H1 (cell line): Measurements from ENCODE around the gene POGZ. TPM values are rescaled to one million over a fixed set of nuclear protein-coding genes. Genes with fewer than 3 reads are reported as not detected.

Experiments used
- EZH2 ChIP-seq: fragments of 200-600 bp; sonication (generic); IDR thresholded peaks from 2 replicates; pipeline ENCODE4 v1.7.1; 2012; ENCODE audit warnings: low read depth, mild to moderate bottlenecking, moderate library complexity, low read length, inconsistent platforms; ENCODE audit not compliant: severe bottlenecking
- KDM5A ChIP-seq: fragments of 200-600 bp; IDR thresholded peaks from 2 replicates; pipeline ENCODE4 v1.7.1; 2012; ENCODE audit warnings: mild to moderate bottlenecking, low read length, inconsistent platforms, mixed read lengths
- PHF8 ChIP-seq: fragments of 200-600 bp; sonication (generic); conservative IDR thresholded peaks from 2 replicates; pipeline ENCODE4 v1.7.1; 2012; ENCODE audit warnings: low read depth, mild to moderate bottlenecking, inconsistent platforms, low read length, moderate library complexity
- TAF1 ChIP-seq: IDR thresholded peaks from 2 replicates; pipeline ENCODE4 v1.6.1; 2011; ENCODE audit warnings: mild to moderate bottlenecking, low read depth, low read length
- ZNF274 ChIP-seq: IDR thresholded peaks from 2 replicates; pipeline ENCODE4 v1.7.0; 2012; ENCODE audit warnings: low read length, borderline replicate concordance; ENCODE audit errors: extremely low read depth
- polyA plus RNA-seq, 7 experiments: library from polyadenylated mRNA; depleted of rRNA in 3 of 7; stranded (reverse) in 5 of 7; unstranded in 2 of 7; fragments of >200 nt in 5 of 7; fragments of 200-250 nt in 2 of 7; gene quantifications; 1 replicate in 5 of 7; 2 replicates in 1 of 7; 4 replicates in 1 of 7; pipeline versions ENCODE4 v1.2.1 to v1.2.3, GENCODE V29; 2011 to 2013; ENCODE audit warnings: missing spikeins in 2 of 7, mixed read lengths in 2 of 7
- total RNA-seq: library from RNA; stranded (reverse); fragmentation: NEBNext Ultra II Directional; extraction: Animal tissue kit (Norgen Biotek cat#: 25700); gene quantifications from 2 replicates; pipeline ENCODE4 v1.2.1, GENCODE V29; 2021

The POGZ gene
- total and polyA plus RNA-seq, 2 of the 8 experiments (the other 6 are each of a cell fraction or from before 2014, with no cell fraction given), result 66.4 to 105 TPM

DNA sequence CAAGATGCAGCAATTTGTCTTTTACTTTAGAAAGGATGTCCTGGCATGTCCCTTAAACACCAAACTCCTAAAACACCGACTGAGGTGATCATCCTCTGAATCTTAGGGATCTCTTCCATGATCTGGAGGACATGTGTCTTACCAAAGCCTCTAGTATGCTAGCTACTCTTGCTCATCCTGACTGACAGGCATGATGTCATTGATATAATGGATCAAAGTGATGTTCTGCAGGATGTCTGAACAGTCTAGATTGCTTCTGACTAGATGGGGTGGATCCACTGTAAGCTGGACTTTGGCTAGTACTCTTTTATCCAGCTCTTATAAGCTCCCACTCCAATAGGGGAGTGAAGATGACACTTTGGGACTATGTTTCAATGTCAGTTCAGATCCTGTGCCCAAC, 40.6 kb upstream of the POGZ start (continued):
- TF ChIP-seq ZNF274 (no peak), PHF8 (no peak), EZH2 (no peak), TAF1 (no peak), KDM5A (no peak)
